ENCODE measurements around the gene CRTC2.

The CRTC2 gene

DNA sequence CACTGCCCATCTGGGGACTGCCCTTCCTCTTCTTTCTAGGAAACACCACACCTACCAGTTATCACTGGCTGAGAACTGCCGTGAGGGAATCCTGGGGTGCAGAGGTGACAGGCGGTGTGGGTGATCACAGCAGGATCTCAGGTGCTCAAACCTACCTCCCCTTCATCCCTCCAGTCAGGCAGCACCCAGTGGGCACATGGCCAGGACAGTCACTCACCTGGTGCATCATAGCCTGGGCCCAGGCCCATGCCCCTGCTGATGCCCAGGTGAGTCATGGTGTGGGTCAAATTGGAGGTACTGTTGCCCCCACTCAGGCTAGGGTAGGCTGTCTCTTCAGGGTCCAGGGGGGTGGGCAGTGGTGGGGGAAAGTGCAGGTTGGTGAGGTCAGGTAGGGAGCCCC lies 6.6 kb downstream of the CRTC2 start:
- H3K27me3 ChIP-seq = no peaks in the 10 kb centered on the region
- peaks cover 58 to 76% (median 72%) of the 10 kb centered on the region in 3 donors for H3K36me3 ChIP-seq
- peaks cover 0 to 31% (median 18%) of the 10 kb centered on the region in 4 donors for H3K4me1 ChIP-seq
- no peak overlapping the region for H3K27ac ChIP-seq
- TF ChIP-seq, protein P1, sequence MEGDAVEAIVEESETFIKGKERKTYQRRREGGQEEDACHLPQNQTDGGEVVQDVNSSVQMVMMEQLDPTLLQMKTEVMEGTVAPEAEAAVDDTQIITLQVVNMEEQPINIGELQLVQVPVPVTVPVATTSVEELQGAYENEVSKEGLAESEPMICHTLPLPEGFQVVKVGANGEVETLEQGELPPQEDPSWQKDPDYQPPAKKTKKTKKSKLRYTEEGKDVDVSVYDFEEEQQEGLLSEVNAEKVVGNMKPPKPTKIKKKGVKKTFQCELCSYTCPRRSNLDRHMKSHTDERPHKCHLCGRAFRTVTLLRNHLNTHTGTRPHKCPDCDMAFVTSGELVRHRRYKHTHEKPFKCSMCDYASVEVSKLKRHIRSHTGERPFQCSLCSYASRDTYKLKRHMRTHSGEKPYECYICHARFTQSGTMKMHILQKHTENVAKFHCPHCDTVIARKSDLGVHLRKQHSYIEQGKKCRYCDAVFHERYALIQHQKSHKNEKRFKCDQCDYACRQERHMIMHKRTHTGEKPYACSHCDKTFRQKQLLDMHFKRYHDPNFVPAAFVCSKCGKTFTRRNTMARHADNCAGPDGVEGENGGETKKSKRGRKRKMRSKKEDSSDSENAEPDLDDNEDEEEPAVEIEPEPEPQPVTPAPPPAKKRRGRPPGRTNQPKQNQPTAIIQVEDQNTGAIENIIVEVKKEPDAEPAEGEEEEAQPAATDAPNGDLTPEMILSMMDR (IDR thresholded peaks at IDR 0.05) = no peak
- intact Hi-C loops (cut with DNase I; ENCODE audit: low total_unique reads) = no loop called here
- H3K4me3 ChIP-seq = no peak overlapping the region
- no peaks in the 10 kb centered on the region for H3K9me3 ChIP-seq
- DNase-seq = no peak

DNA sequence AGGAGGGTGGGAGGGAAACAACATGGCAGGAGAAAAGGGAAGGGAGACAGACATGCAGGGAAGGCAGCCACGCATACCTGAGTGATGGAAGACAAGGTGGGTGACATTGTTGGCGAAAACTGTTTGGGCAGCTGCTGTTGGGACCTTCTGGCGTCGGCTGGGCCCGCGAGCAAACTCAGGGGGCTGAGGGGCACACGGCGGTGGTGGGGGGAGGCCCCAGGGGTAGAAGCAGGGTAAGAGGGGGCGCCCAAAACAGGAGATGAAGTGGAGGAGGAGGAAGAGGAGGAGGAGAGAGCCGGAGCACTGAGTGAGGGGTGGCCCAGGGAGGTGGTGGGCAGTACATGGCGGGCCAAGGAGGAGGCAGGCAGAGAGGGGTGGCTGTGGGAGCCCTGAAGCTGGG lies 7.2 kb downstream of the CRTC2 start:
- TF ChIP-seq, protein P1 (IDR thresholded peaks at IDR 0.05) = no peak

DNA sequence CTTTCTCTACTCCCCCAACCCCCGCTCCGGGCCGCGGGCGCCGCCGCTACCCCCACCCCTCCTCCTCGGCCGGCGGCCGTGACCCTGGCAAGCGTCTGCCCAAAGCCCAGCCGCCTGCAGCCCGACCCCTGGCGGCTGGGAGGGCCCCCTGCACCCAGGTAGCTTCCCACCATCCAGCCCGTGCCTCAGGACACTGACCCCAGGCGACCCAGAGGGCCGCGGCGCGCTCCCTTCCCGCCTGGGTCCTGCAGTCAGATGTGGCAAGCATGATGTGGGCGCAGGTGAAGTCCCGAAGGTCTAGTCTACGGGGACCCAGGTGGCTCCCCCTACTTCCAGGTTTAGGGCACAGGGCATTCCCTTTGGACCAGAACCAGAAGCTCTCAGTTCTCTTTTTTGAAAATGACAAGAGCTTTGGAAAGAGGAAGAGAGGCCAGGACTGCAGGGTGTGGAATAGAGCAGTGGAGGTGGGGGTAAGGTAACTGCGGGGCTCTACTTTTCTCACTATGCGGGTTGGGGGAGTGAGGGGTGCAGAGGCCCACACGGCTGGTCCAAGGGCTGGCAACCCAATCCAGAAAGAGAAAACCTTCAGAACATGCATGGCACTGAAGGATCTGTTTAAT lies 11.7 kb downstream of the CRTC2 start, which contains the start of gene DENND4B:
TSS of gene DENND4B (minus strand) at position 97 of the 620 bp plus-strand sequence. CDS start 2,344 bp downstream, outside the sequence.
- Histone ChIP-seq H3K36me3 (peaks cover 39 to 68% (median 52%) of the 10 kb centered on the region in 3 donors), H3K4me3 (peak within 1 kb of the TSS; percentile 87 to 93), H3K27ac (peak within 1 kb of the TSS; percentile 94 to 98), H3K9me3 (no peaks in the 10 kb centered on the region), H3K4me1 (peaks cover 0 to 31% (median 15%) of the 10 kb centered on the region in 4 donors), H3K27me3 (no peaks in the 10 kb centered on the region)
- peak; percentile 75 to 90 for DNase-seq
- intact Hi-C loops (cut with DNase I; ENCODE audit: low total_unique reads) = loop anchor here (2.0 to 10.0 kb wide), 3 partner anchors 41 to 272 kb away; partner anchors contain the start of genes ILF2, NPR1 and RAB13
- TF ChIP-seq, protein P1 (IDR thresholded peaks at IDR 0.05) = peak; percentile 85 to 98

More for the DNA sequence above, 7.2 kb downstream of the CRTC2 start:
- DNase-seq = no peak
- Histone ChIP-seq H3K27ac (no peak overlapping the region), H3K4me1 (peaks cover 0 to 28% (median 14%) of the 10 kb centered on the region in 4 donors), H3K4me3 (no peak overlapping the region), H3K27me3 (no peaks in the 10 kb centered on the region), H3K36me3 (peaks cover 58 to 76% (median 72%) of the 10 kb centered on the region in 3 donors), H3K9me3 (no peaks in the 10 kb centered on the region)
- intact Hi-C loops (cut with DNase I; ENCODE audit: low total_unique reads) = no loop called here

DNA sequence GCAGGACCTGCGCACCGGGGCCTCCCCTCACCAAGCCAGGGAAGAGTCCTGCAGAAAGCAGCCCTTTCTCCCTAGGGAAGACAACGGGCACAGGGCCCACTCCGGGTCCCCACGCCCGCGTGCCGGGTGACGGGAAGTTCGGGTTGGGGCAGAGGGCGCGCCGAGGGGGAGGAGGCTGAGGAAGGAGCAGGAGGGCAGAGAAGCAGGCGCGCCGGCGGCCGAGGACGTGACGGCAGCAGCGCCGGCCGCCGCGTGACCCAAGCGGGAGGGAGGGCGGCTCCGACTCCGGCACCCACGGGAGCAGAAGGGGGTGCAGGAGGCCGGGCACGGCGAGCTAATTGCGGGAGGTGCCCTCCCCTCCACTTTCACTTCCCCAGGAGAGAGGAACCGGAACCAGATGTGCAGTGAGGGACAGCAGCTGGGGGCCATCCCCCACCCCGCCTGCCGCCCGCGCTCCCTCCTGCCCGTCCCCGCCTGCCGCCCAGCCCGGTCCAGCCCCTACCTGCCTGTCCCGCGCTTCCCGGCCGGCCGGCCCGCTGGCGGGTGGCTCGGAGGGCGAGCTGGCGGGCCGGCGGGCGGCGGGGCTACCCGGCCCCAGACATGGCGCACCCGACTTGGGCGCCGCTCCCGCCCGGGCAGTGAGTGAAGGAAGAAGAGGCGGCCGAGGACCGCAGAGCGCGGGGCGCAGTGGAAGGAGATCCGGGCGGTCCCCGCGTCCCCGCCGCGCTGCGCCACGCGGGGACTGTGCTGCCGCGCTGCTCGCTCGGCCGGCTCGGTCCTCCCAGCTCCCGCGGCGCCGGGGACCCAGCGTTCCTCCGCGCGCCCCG lies 12.4 kb downstream of the CRTC2 start:
- intact Hi-C loops (cut with DNase I; ENCODE audit: low total_unique reads) = loop anchor here (2.0 to 10.0 kb wide), 3 partner anchors 41 to 271 kb away; partner anchors contain the start of genes ILF2, NPR1 and RAB13
- DNase-seq = peak; percentile 87 to 95
- TF ChIP-seq, protein P1 (IDR thresholded peaks at IDR 0.05) = no peak
- Histone ChIP-seq H3K4me3 (peak overlapping the region; percentile 87 to 93), H3K4me1 (peaks cover 0 to 31% (median 15%) of the 10 kb centered on the region in 4 donors), H3K27ac (peak overlapping the region; percentile 94 to 98), H3K9me3 (no peaks in the 10 kb centered on the region), H3K36me3 (peaks cover 39 to 68% (median 52%) of the 10 kb centered on the region in 3 donors), H3K27me3 (no peaks in the 10 kb centered on the region)

DNA sequence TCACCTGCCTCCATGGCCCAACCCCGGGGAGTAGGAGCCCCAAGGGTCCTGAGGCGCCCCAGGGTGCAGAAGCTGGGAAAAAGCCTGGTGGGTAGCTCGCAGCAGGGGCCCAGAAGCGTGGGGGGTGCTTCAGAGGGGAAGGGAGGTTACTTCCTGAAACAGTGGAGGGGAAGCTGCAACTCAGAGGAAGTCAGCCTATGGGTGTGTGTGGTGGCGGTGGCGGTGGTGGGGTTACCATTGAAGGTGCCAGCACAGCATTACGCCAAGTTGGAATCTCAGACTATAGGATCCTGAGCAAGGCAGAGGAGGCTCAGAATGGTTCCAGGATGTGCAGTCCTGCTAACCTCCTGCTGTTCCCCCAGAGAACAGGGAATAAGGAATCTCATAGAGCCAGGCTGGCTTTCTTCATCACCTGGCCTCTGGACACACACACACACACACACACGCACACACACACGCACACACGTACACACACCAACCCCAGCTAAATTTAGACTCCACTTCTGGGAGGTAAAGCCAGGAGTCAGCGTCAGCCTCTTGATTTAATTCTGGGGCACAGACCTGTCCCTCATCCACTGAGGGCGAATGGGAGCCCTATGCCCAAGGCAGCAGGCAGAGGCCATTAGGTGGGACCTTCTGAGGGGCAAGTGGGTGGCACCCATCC lies 13.1 kb downstream of the CRTC2 start:
- H3K36me3 ChIP-seq = peaks cover 39 to 68% (median 52%) of the 10 kb centered on the region in 3 donors
- H3K4me1 ChIP-seq = peaks cover 0 to 31% (median 15%) of the 10 kb centered on the region in 4 donors
- DNase-seq = peak; percentile 63 to 86
- H3K27ac ChIP-seq = peak overlapping the region; percentile 94 to 98
- no peaks in the 10 kb centered on the region for H3K9me3 ChIP-seq
- H3K27me3 ChIP-seq = no peaks in the 10 kb centered on the region
- peak overlapping the region; percentile 87 to 93 for H3K4me3 ChIP-seq
- intact Hi-C loops (cut with DNase I; ENCODE audit: low total_unique reads) = loop anchor here (5.0 to 10.0 kb wide), 2 partner anchors 42 to 270 kb away; partner anchors contain the start of genes ILF2, NPR1 and RAB13
- TF ChIP-seq, protein P1 (IDR thresholded peaks at IDR 0.05) = no peak

Data from tibial artery (tissue), 4 donors.